Measurements from ENCODE around the gene ARID5A. TPM values are rescaled to one million over a fixed set of nuclear protein-coding genes. Genes with fewer than 3 reads are reported as not detected.
A peak's percentile ranks its signal among the peaks of the same experiment; 100 is the strongest.

Gene ARID5A
- total and polyA plus RNA-seq, 2 donors (not counting 1 experiment from before 2014, with no cell fraction given), result 35.5 to 93.0 TPM

GRCh38 chr2:96538487-96539214, 2.1 kb downstream of the ARID5A start:
- ChIA-PET POLR2A (interaction anchor here (3.0 to 3.4 kb wide), 2 partner anchors 11 to 16 kb away, joined by 12 to 27 read pairs; no protein-coding TSS in a partner anchor), CTCF (interaction anchor here (0.7 to 6.1 kb wide), 9 partner anchors 11 to 272 kb away, joined by 3 to 53 read pairs (median 7); no protein-coding TSS in a partner anchor)
- Mint-ChIP-seq H3K4me3 (peak overlapping the region; percentile 83), H3K27me3 (no peaks in the 10 kb centered on the region), H3K9me3 (ENCODE audit: insufficient read depth) (no peaks in the 10 kb centered on the region), H3K27ac (peak overlapping the region; percentile 97), H3K4me1 (peaks cover 43% of the 10 kb centered on the region)
- TF ChIP-seq EZH2 (IDR thresholded peaks at IDR 0.05; ENCODE audit: borderline replicate concordance, insufficient read depth, low read depth, low read length, poor library complexity, severe bottlenecking) (no peak), CTCF (IDR thresholded peaks at IDR 0.05) (no peak)
- Histone ChIP-seq H3K9me3 (ENCODE audit: control extremely low read depth in 1 of 3, control insufficient read depth in 2 of 3, insufficient read depth in 1 of 3, low read length in 2 of 3) (no peaks in the 10 kb centered on the region), H3K27me3 (replicated peaks in 1 of 4; ENCODE audit: control extremely low read depth in 1 of 4, control insufficient read depth in 3 of 4, insufficient read depth in 4 of 4, low read length in 3 of 4) (no peaks in the 10 kb centered on the region), H3K9ac (ENCODE audit: low read length) (peak overlapping the region; percentile 87), H3K4me2 (replicated peaks; ENCODE audit: low read depth, low read length, poor library complexity, severe bottlenecking) (peak overlapping the region; percentile 95), H2AFZ (ENCODE audit: insufficient read depth, low read depth, low read length, poor library complexity, severe bottlenecking) (no peak overlapping the region), H3K79me2 (ENCODE audit: control insufficient read depth, insufficient read depth, low read length) (peaks cover 49% of the 10 kb centered on the region), H4K20me1 (ENCODE audit: control insufficient read depth, insufficient read depth, low read length, poor library complexity, severe bottlenecking) (peaks cover 47% of the 10 kb centered on the region), H3K4me1 (ENCODE audit: control insufficient read depth in 2 of 2, insufficient read depth in 2 of 2, low read length in 2 of 2) (peaks cover 29 to 36% of the 10 kb centered on the region in 2 donors), H3K36me3 (replicated peaks in 1 of 2; ENCODE audit: control extremely low read depth in 1 of 2, control insufficient read depth in 1 of 2, extremely low read depth in 1 of 2, insufficient read depth in 2 of 2, low read length in 1 of 2) (peaks cover 0 to 13% of the 10 kb centered on the region in 2 experiments), H3K4me3 (ENCODE audit: control extremely low read depth in 1 of 5, extremely low read depth in 1 of 5, insufficient read depth in 1 of 5, low read depth in 2 of 5, low read length in 4 of 5) (peak overlapping the region; percentile 53 to 85 (median 76)), H3K27ac (ENCODE audit: low read length in 2 of 2) (peak overlapping the region; percentile 81 to 94)
- DNase-seq, result peak; percentile 87
- ATAC-seq (ENCODE audit: low read depth), result peak; percentile 29
- intact Hi-C loops (cut with micrococcal nuclease), result loop anchor here (2.0 to 10.0 kb wide), 5 partner anchors 202 to 319 kb away; partner anchors contain the start of genes ANKRD39, CNNM3, CNNM4 and ITPRIPL1
- 1% methylated on average over 20 of the region's 24 CpGs for WGBS (ENCODE audit: insufficient coverage)

All from B cell (primary cell).